Gastrocnemius medialis (tissue), 4 donors: ENCODE data around the gene LAMB3. TPM values are rescaled to one million over a fixed set of nuclear protein-coding genes. Genes with fewer than 3 reads are reported as not detected.

Source experiments
- ATAC-seq, 2 donors: fragments of 150-250 bp; one replicate each; pipeline ENCODE4 v1.9.1; 2016
- DNase-seq, 2 donors: peaks; one replicate each; pipeline ENCODE4 v3.0.0-alpha.2; 2019
- H3K27ac ChIP-seq, 4 donors: fragments of 200-600 bp; sonication (generic); 1 replicate in 1 of 4; 2 replicates in 3 of 4; pipeline ENCODE4 v1.5.1; 2016 to 2018; ENCODE audit warnings: mild to moderate bottlenecking in 2 of 4, moderate library complexity in 1 of 4
- H3K27me3 ChIP-seq, 3 donors: fragments of 200-600 bp; sonication (generic) in 2 of 3; 1 replicate in 1 of 3; 2 replicates in 2 of 3; pipeline versions ENCODE4 v1.5.1 to v1.6.0; 2016 to 2019; ENCODE audit warnings: mild to moderate bottlenecking in 1 of 3, moderate library complexity in 1 of 3
- H3K36me3 ChIP-seq, 2 donors: fragments of 200-600 bp; sonication (generic) in 1 of 2; one replicate each; pipeline ENCODE4 v1.5.1; 2017 to 2018
- H3K4me1 ChIP-seq, 2 donors: fragments of 200-600 bp; sonication (generic) in 1 of 2; one replicate each; pipeline ENCODE4 v1.5.1; 2016 to 2017; ENCODE audit warnings: mild to moderate bottlenecking in 2 of 2
- H3K4me3 ChIP-seq, 4 donors: fragments of 200-600 bp; sonication (generic) in 3 of 4; 1 replicate in 1 of 4; 2 replicates in 3 of 4; pipeline ENCODE4 v1.5.1; 2016 to 2019; ENCODE audit warnings: mild to moderate bottlenecking in 2 of 4
- H3K9me3 ChIP-seq, 3 donors: fragments of 200-600 bp; sonication (generic) in 2 of 3; 1 replicate in 1 of 3; 2 replicates in 2 of 3; pipeline ENCODE4 v1.5.1; 2016 to 2019
- CTCF ChIP-seq, 5 experiments: fragments of 450-650 bp in 3 of 5; fragments of 200-600 bp in 2 of 5; sonication (generic) in 2 of 5; IDR thresholded peaks in 4 of 5; conservative IDR thresholded peaks in 1 of 5; 1 replicate in 4 of 5; 2 replicates in 1 of 5; pipeline ENCODE4 v1.5.1; 2016 to 2019; ENCODE audit warnings: antibody characterized with exemption in 5 of 5, mild to moderate bottlenecking in 3 of 5, moderate library complexity in 3 of 5
- POLR2A ChIP-seq, 2 donors: fragments of 450-650 bp; IDR thresholded peaks; one replicate each; pipeline ENCODE4 v1.6.1; 2017; ENCODE audit warnings: antibody characterized with exemption in 2 of 2, mild to moderate bottlenecking in 2 of 2, moderate library complexity in 2 of 2
- in situ Hi-C, 4 donors: fragments of 200-750 bp; cut with MboI; loops; one replicate each; pipeline versions ENCODE4 v1.15.0 to v1.8.0; 2017; ENCODE audit warnings: low sequenced_read_pairs in 4 of 4
- intact Hi-C: fragments of 100-400 bp; cut with DNase I; formaldehyde crosslinking; loops from one replicate; pipeline ENCODE4 v1.15.1; 2023; ENCODE audit warnings: low total_unique reads
- total RNA-seq, 4 donors: library from RNA; depleted of rRNA; stranded (reverse); fragments of >200 nt; gene quantifications; one replicate each; pipeline versions ENCODE4 v1.1.0 to v1.2.3, GENCODE V29; 2016

Gene LAMB3
- total RNA-seq, 4 donors from 2014 or later = 0.61 to 1.9 (median 0.72) TPM

- DNase-seq = no peak
- intact Hi-C loops = no loop called here
- in situ Hi-C loops = no loop called here
- TF ChIP-seq POLR2A (IDR thresholded peaks at IDR 0.05) = no peak
- no peaks in the 10 kb centered on the region for H3K36me3 ChIP-seq
- H3K4me3 ChIP-seq = no peak overlapping the region
- peaks cover 56 to 72% of the 10 kb centered on the region in 2 donors for H3K4me1 ChIP-seq
- no peak for ATAC-seq
- H3K27ac ChIP-seq = peak overlapping the region; percentile 76 to 94 (median 91)
- H3K27me3 ChIP-seq = no peaks in the 10 kb centered on the region
- no peaks in the 10 kb centered on the region for H3K9me3 ChIP-seq
Measured at GRCh38 chr1:209618291-209618690, 33.9 kb downstream of the LAMB3 start.

- H3K4me1 ChIP-seq = peaks cover 56 to 72% of the 10 kb centered on the region in 2 donors
- intact Hi-C loops (no loop called here), in situ Hi-C loops (no loop called here)
- H3K9me3 ChIP-seq = no peaks in the 10 kb centered on the region
- no peak overlapping the region for H3K4me3 ChIP-seq
- no peaks in the 10 kb centered on the region for H3K27me3 ChIP-seq
- no peak for ATAC-seq
- H3K27ac ChIP-seq = peak overlapping the region; percentile 76 to 94 (median 91)
- TF ChIP-seq CTCF (IDR thresholded peaks at IDR 0.05 in 4 of 5, conservative IDR thresholded peaks at IDR 0.05 in 1 of 5) (no peak), POLR2A (IDR thresholded peaks at IDR 0.05) (no peak)
- DNase-seq = no peak
- H3K36me3 ChIP-seq = no peaks in the 10 kb centered on the region
Measured at GRCh38 chr1:209617755-209618154, 34.5 kb downstream of the LAMB3 start.

- in situ Hi-C loops (no loop called here), intact Hi-C loops (no loop called here)
- Histone ChIP-seq H3K4me3 (no peak overlapping the region), H3K4me1 (peaks cover 52 to 66% of the 10 kb centered on the region in 2 donors), H3K36me3 (no peaks in the 10 kb centered on the region), H3K9me3 (no peaks in the 10 kb centered on the region), H3K27ac (peak overlapping the region; percentile 76 to 94 (median 91)), H3K27me3 (no peaks in the 10 kb centered on the region)
- TF ChIP-seq CTCF (IDR thresholded peaks at IDR 0.05 in 4 of 5, conservative IDR thresholded peaks at IDR 0.05 in 1 of 5) (no peak), POLR2A (IDR thresholded peaks at IDR 0.05) (no peak)
- ATAC-seq (peak; percentile 31 to 63), DNase-seq (peak in 1 of 2 donors; percentile 69)
Measured at GRCh38 chr1:209617047-209617673, 35.1 kb downstream of the LAMB3 start.

- H3K27me3 ChIP-seq = no peaks in the 10 kb centered on the region
- DNase-seq (peak; percentile 71 to 83), ATAC-seq (peak; percentile 97 to 98)
- H3K4me1 ChIP-seq = peaks cover 47 to 64% of the 10 kb centered on the region in 2 donors
- no peaks in the 10 kb centered on the region for H3K36me3 ChIP-seq
- in situ Hi-C loops = no loop called here
- H3K27ac ChIP-seq = peak overlapping the region; percentile 76 to 94 (median 91)
- no peaks in the 10 kb centered on the region for H3K9me3 ChIP-seq
- intact Hi-C loops = no loop called here
- H3K4me3 ChIP-seq = no peak overlapping the region
- no peak for TF ChIP-seq POLR2A (IDR thresholded peaks at IDR 0.05)
- TF ChIP-seq CTCF (IDR thresholded peaks at IDR 0.05 in 4 of 5, conservative IDR thresholded peaks at IDR 0.05 in 1 of 5) = no peak
Measured at GRCh38 chr1:209616366-209617046, 35.7 kb downstream of the LAMB3 start.

GRCh38 chr1:209614906-209615305, 37.3 kb downstream of the LAMB3 start:
- H3K36me3 ChIP-seq = no peaks in the 10 kb centered on the region
- H3K4me1 ChIP-seq = peaks cover 46 to 64% of the 10 kb centered on the region in 2 donors
- TF ChIP-seq POLR2A (IDR thresholded peaks at IDR 0.05) (no peak), CTCF (IDR thresholded peaks at IDR 0.05 in 4 of 5, conservative IDR thresholded peaks at IDR 0.05 in 1 of 5) (no peak)
- intact Hi-C loops (no loop called here), in situ Hi-C loops (no loop called here)
- no peaks in the 10 kb centered on the region for H3K9me3 ChIP-seq
- ATAC-seq (no peak), DNase-seq (no peak)
- no peak overlapping the region for H3K27ac ChIP-seq
- H3K27me3 ChIP-seq = no peaks in the 10 kb centered on the region
- no peak overlapping the region for H3K4me3 ChIP-seq
